Lung (tissue), 12 donors: ENCODE measurements around the gene PPT2. TPM values are rescaled to one million over a fixed set of nuclear protein-coding genes. Genes with fewer than 3 reads are reported as not detected.

Source experiments
- ATAC-seq: fragments of 200-7000 bp; cut with Tn5 transposase; one replicate; pipeline ENCODE4 v1.9.1; 2020; ENCODE audit warnings: moderate number of reproducible peaks; ENCODE audit not compliant: insufficient read depth, low FRiP score
- DNase-seq, 3 donors: peaks; one replicate each; pipeline ENCODE4 v3.0.0-alpha.2; 2013 to 2017
- H3K27ac ChIP-seq, 2 donors: one replicate each; pipeline ENCODE4 v1.5.1; 2013; ENCODE audit warnings: mild to moderate bottlenecking in 2 of 2, moderate library complexity in 2 of 2, control low read depth in 1 of 2, inconsistent platforms in 1 of 2, low read depth in 1 of 2, low read length in 1 of 2
- H3K27me3 ChIP-seq, 3 donors: one replicate each; pipeline ENCODE4 v1.5.1; 2013; ENCODE audit warnings: low read length in 2 of 3; ENCODE audit not compliant: control insufficient read depth in 3 of 3, insufficient read depth in 3 of 3
- H3K36me3 ChIP-seq, 4 donors: one replicate each; pipeline ENCODE4 v1.5.1; 2013; ENCODE audit warnings: low read length in 4 of 4, mild to moderate bottlenecking in 1 of 4, moderate library complexity in 1 of 4; ENCODE audit not compliant: control insufficient read depth in 4 of 4, insufficient read depth in 4 of 4
- H3K4me1 ChIP-seq, 5 donors: one replicate each; pipeline ENCODE4 v1.5.1; 2013; ENCODE audit warnings: low read length in 5 of 5, mild to moderate bottlenecking in 2 of 5, moderate library complexity in 1 of 5; ENCODE audit not compliant: control insufficient read depth in 5 of 5, insufficient read depth in 5 of 5
- H3K4me3 ChIP-seq: one replicate; pipeline ENCODE4 v1.5.1; 2013; ENCODE audit warnings: mild to moderate bottlenecking, control low read depth, moderate library complexity
- H3K9ac ChIP-seq, 2 donors: one replicate each; pipeline ENCODE4 v1.5.1; 2013; ENCODE audit warnings: low read length in 2 of 2, control low read depth in 1 of 2; ENCODE audit not compliant: insufficient read depth in 1 of 2
- H3K9me3 ChIP-seq, 4 donors: one replicate each; pipeline ENCODE4 v1.5.1; 2013; ENCODE audit warnings: low read length in 3 of 4, mild to moderate bottlenecking in 1 of 4, moderate library complexity in 1 of 4; ENCODE audit not compliant: control insufficient read depth in 4 of 4, insufficient read depth in 3 of 4
- whole genome bisulfite sequencing, 2 donors: extraction: QIAGEN DNeasy Blood & Tissue Kit; methylation state at CpG; one replicate each; pipeline ENCODE4 v1.1.7; 2013; 5-methylcytosine and 5-hydroxymethylcytosine counted together
- polyA plus RNA-seq, 2 donors: library from polyadenylated mRNA; stranded (reverse); fragments of 200-250 nt; gene quantifications; one replicate each; pipeline ENCODE4 v1.2.1, GENCODE V29; 2013
- total RNA-seq, 2 donors: library from RNA; depleted of rRNA in 1 of 2; stranded (reverse); fragments of >200 nt in 1 of 2; gene quantifications; one replicate each; pipeline ENCODE4 v1.2.1, GENCODE V29; 2014 to 2021
- TF ChIP-seq, protein P1 (sequence below): IDR thresholded peaks from 2 replicates; pipeline ENCODE4 v1.5.1; 2012; ENCODE audit warnings: mild to moderate bottlenecking; ENCODE audit errors: control extremely low read depth, extremely low read depth
- donor health status: control.
- donor health status: control.
- donor health status: Bipolar disorder and iron deficiency.
- donor health status: healthy.
- donor health status: DM: yes; HTN: yes; CAD: no.

PPT2 gene
- total and polyA plus RNA-seq, 4 donors: 5.7 to 212 (median 11.1) TPM

DNA sequence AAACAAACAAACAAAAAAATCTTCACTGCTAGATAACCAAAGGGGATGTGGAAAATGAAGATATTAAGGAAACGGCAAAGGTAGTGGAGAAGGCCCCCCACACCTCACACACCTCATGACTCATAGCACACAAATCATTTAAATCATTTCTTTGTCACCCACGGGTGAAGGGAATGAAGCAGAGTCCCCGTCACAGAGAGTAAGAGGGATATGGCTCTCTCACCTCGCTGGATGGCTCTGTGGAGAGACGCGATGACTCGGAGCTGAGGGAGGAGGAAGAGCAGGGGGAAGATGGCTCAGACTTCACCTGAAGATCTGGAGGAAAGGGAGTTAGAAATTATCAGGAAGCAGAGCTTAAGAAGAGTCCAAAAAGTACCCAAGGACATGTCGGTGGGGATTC lies 27.1 kb upstream of the PPT2 start:
- Histone ChIP-seq H3K27me3 (no peaks in the 10 kb centered on the region), H3K4me1 (peaks cover 13 to 28% (median 15%) of the 10 kb centered on the region in 5 donors), H3K4me3 (no peak overlapping the region), H3K9me3 (no peaks in the 10 kb centered on the region), H3K27ac (no peak overlapping the region), H3K36me3 (peaks cover 0 to 28% (median 20%) of the 10 kb centered on the region in 4 donors), H3K9ac (peak overlapping the region in 1 of 2 donors; percentile 90)
- WGBS, 2 donors: 61 to 77% methylated on average over 8 of the region's 8 CpGs
- ATAC-seq (no peak), DNase-seq (no peak)
- TF ChIP-seq, protein P1, sequence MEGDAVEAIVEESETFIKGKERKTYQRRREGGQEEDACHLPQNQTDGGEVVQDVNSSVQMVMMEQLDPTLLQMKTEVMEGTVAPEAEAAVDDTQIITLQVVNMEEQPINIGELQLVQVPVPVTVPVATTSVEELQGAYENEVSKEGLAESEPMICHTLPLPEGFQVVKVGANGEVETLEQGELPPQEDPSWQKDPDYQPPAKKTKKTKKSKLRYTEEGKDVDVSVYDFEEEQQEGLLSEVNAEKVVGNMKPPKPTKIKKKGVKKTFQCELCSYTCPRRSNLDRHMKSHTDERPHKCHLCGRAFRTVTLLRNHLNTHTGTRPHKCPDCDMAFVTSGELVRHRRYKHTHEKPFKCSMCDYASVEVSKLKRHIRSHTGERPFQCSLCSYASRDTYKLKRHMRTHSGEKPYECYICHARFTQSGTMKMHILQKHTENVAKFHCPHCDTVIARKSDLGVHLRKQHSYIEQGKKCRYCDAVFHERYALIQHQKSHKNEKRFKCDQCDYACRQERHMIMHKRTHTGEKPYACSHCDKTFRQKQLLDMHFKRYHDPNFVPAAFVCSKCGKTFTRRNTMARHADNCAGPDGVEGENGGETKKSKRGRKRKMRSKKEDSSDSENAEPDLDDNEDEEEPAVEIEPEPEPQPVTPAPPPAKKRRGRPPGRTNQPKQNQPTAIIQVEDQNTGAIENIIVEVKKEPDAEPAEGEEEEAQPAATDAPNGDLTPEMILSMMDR: no peak

DNA sequence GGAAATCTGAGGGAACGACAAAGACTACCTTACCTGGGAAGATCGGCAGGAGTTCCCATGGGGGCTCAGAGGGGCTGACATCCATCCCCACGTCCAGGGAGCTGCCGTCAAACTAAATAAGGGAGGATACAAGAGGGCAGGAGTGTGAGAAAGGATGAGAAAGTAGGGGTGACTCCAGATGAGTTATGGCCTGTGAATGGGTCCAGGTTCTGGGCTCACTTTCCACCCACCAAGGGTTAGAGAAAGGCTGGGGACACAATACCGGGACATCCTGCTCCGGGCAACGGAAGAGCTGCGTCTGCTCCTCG lies 26.6 kb upstream of the PPT2 start:
- Histone ChIP-seq H3K4me3 (peak overlapping the region; percentile 98), H3K27me3 (no peaks in the 10 kb centered on the region), H3K9ac (peak overlapping the region in 1 of 2 donors; percentile 90), H3K4me1 (peaks cover 13 to 28% (median 15%) of the 10 kb centered on the region in 5 donors), H3K9me3 (no peaks in the 10 kb centered on the region), H3K27ac (peak overlapping the region in 1 of 2 donors; percentile 96), H3K36me3 (peaks cover 0 to 25% (median 16%) of the 10 kb centered on the region in 4 donors)
- ATAC-seq (no peak), DNase-seq (no peak)
- TF ChIP-seq, protein P1: no peak
- 4 to 10% methylated on average over 9 of the region's 9 CpGs for WGBS, 2 donors

DNA sequence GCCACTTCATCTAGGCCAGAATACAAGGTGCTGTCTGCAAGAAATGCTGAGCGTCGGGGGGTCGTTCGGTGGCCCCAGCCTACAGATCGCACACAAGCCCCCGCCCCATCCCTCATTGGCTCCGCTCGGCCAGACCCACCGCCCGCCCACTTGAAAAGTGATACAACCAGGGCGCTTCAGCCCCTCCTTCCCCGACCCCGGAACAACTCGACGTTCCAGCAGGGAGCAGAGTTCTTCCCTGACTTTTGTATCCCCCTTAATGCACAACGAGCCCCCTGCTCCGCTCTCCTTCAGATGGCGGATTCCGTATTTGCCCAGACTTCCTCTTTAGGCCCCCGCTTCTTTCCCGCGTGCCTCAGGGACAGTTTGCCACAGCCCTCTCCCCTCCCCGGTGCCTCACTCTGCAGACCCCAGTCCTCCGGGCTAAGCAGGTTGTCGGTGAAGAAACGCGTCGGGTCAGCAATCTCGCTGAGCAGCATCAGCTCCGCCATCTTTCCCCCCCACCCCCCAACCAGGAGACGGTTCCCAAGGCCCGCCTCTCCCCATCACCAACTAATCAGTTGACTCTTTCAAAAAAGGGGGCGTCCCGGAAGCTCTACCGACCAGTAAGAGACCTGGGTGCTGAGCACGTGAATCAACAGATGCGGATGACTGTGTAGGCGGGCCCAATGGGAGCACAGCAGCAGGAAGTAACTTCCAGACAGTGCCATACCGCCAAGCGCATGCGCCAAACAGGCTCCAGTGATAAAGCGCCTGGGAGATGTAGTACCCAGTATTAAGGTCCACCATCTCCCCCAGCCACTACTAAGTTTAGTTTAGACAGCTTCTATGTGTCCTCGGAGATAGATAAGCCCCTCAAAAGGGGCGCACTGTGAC lies 26.0 kb upstream of the PPT2 start, which contains the start of gene ATF6B:
TSS of gene ATF6B (minus strand) at position 530 of the 876 bp plus-strand sequence. CDS start at position 491, 39 bp downstream.
- Histone ChIP-seq H3K9ac (peak within 1 kb of the TSS; percentile 83 to 95), H3K4me3 (peak within 1 kb of the TSS; percentile 98), H3K27ac (peak within 1 kb of the TSS; percentile 64 to 96), H3K4me1 (peaks cover 13 to 28% (median 15%) of the 10 kb centered on the region in 5 donors), H3K36me3 (peaks cover 0 to 25% (median 16%) of the 10 kb centered on the region in 4 donors), H3K9me3 (no peaks in the 10 kb centered on the region), H3K27me3 (no peaks in the 10 kb centered on the region)
- 0 to 1% methylated on average over 42 to 44 of the region's 44 CpGs for WGBS, 2 donors
- peak; percentile 95 for ATAC-seq
- peak; percentile 99 to 100 (median 100) for DNase-seq
- TF ChIP-seq, protein P1: no peak
